GM18526 (cell line): ENCODE results near the gene PROS1.

Source experiments
- POLR2A ChIP-seq: IDR thresholded peaks from 3 replicates; pipeline ENCODE4 v1.6.1; 2011; ENCODE audit not compliant: insufficient read length; ENCODE audit errors: extremely low read depth

PROS1 gene

DNA sequence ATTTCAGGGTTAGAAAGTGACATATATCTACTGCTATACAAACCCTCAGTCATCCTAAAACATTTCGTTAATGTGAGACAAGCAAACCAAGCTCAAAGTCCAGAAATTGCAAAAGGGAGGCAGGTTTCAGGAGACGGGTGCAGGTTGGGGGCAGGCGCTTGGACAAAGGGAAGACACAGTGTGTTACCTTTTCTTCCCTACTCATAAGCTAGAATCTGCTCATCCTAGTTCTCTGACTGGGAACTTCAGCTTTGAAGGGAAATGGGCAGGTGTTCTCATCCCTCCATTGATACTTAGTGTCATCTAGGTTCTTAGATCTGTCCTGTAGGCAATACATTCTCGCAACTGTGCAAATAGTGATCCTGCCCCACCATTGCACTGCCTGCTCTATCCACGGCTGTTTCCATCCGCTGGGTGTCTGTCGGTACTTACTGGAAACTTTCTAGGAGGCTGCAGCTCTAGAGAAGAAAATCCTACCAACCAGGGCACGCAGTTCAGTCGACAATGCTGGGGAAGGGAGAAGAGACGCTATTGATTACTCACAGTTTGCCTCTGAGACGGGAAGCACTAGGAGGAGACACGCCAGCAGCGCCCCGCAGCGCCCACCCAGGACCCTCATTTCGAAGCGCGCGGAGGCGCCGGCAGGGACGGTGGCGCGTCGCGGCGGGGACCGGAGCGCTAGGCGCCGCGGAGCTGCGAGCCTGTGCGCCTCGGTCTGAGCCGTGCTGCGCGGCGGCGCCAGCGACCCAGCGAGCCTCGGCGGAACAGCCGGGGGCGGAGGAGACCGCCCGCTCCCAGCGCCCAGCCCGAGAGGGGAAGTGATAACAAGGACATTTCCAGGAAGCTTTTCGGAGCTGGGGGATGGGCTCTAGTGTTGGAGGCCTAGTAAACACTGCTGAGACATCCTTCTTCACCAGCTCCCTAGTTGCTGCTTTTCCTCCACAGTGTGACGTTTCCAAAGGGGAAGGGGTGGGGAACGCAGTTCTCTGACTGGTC lies at the start of gene PROS1:
Gene PROS1 (minus strand): TSS at position 766 of the 996 bp plus-strand sequence. CDS start 147 bp downstream, at position 619.
- TF ChIP-seq POLR2A: no peak

DNA sequence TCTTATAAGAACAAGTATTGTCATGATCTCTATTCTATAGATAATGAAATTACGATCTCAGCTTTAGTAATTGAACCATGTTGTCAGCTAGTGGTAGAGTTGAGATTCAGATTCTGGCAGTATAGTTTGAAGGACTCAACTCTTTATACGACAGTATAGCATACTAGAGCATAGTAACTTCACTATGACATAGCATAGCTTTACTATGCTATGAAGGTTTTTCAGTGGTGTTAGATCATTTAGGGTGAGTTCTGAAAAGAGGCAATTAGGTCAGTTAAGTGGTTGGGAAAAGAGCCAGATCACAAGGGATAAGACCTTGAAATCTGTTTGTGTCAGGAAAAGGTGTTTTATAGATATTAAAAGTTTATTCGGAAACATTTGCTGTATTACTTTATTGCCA lies 46.6 kb upstream of the PROS1 start:
- no peak for TF ChIP-seq POLR2A

DNA sequence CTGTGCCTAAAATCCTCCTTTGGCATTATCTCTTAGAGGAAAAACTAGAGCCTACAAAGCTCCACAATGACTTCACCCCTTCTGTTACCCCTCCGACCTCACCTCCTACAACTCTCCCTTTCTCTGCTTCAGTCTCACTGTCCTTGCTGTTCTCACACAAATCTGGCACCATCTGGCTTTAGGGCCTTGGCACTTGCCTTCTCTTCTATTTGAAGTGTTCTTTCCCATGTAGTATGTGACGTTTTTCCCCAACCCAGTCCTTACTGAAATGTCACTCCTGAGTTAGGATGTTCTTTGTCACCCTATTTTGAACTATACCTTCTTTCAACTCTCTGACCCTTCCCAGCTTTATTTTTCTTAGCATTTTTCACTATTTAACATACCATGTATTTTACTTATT lies 46.0 kb upstream of the PROS1 start:
- TF ChIP-seq POLR2A: no peak

DNA sequence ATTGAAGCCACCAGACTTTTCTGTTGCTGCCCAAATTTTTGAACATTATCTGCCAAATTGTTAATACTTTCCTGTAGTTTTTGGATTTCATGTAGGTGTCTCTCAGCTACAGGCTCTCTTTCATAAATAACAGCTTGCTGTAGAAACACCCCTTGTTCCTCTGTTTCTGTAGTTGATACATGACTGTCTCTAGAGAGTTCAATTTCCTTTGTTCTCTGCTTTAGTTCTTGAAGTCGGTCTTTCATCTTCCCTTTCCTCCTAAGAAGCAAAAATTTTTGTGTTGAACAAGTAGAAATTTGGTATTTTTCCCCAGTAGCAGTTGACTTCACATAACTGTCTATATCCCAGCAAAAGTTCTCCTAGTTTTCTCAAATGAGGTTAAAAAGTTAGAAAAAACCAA lies 41.3 kb upstream of the PROS1 start:
- no peak for TF ChIP-seq POLR2A

DNA sequence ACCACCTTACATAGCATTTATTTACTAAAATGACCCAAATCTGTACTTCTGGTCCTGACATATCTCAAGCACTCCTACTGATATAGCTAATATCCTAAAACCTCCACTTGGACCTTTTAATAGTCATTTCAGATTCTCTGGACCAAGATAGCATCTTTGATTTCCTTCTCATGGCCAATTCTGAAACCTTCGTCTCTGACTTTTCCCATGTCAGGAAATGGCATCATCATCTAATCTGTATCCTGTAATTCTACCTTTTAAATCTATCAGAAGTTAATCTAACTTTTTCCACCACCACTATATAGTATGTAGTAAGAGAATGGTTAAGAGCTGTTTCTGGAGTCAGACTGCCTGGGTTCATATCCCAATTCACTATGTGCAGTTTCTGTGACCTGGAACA lies 38.5 kb upstream of the PROS1 start:
- no peak for TF ChIP-seq POLR2A

DNA sequence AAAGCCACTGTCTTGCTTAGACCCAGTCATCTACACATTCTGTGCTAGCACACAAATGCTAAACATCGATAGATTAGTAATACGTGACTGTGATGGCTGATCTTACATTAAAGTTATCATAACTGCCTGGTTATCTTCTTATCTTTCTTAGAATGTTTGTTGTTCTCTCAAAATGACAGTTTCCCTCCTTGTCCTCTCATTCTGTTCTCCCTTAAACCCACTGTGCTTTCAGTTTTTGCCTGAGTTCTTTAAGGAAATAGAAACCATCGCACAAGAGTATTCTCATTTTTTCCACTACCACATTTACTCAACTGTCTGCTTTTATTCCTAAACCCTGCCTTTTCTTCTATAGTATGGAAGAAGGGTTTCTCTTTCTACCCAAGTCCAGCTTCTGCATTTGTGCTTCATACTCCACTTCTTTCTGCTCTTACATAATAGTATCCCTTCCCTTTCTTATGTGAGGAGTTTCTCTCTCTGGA lies 37.6 kb upstream of the PROS1 start:
- no peak for TF ChIP-seq POLR2A

DNA sequence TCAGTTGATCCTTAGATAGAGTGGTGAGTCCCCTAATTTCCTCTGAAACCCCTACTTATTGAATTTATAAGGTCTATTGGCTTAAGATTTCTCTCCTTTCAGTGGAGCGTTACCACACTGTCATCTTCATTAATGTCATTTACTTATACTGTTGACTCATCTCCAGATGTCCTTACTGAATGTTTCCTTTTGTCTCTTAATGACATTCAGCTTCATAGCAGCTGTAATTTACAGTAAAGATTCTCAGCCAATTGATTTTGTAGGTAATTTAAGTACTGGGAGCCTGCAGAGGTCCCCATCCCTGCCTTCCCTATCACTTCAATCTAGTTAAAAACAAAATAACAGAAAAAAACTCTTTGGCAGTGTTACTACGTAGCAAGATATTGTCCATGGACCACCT lies 35.9 kb upstream of the PROS1 start:
- TF ChIP-seq POLR2A: no peak

DNA sequence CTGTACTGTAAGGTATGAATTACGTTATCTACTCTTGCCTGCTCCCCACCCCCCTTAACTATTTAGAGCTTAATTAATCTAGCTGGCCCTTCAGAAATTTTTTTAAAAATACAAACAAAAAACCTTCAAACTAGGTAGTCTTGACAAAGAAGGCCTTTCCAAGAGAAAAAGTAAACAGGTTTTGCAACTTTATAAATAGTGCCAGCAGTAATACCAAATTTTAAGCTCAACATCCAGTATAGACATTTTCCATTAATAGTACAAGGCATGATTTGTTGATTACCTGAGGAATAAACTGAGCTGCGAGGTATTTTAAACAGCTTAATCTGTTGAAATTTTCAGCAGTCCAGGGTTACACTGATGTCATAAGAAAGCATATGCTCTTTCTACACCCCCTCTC lies 34.6 kb upstream of the PROS1 start:
- no peak for TF ChIP-seq POLR2A

DNA sequence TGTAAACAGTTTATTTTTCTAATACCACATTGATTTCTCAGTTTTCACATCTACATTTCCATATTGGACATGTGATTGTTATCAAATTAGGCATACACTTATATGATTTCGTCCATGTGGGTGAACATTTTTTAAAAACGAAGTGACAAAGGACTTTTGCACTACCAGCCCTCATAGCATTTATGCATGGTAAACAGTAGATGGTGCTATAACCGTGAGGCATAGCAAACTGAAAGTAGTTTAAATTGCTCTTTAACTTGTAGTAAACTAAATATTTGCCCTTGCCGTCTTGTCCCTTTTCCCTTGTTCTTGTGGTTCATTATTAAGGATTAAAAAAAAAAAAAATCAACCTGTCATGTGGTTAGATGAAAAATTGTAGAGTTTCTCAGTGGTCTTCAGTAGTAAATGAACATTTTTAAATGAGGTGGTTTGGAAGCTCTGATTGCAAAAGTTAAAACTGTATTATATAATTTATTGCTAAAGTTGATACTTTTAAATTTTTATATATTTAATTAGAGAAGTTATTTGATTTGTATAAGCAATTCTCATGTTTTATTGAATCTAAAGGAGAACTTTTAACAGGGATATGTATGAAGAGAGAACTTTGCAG lies 30.7 kb upstream of the PROS1 start:
- TF ChIP-seq POLR2A: no peak

DNA sequence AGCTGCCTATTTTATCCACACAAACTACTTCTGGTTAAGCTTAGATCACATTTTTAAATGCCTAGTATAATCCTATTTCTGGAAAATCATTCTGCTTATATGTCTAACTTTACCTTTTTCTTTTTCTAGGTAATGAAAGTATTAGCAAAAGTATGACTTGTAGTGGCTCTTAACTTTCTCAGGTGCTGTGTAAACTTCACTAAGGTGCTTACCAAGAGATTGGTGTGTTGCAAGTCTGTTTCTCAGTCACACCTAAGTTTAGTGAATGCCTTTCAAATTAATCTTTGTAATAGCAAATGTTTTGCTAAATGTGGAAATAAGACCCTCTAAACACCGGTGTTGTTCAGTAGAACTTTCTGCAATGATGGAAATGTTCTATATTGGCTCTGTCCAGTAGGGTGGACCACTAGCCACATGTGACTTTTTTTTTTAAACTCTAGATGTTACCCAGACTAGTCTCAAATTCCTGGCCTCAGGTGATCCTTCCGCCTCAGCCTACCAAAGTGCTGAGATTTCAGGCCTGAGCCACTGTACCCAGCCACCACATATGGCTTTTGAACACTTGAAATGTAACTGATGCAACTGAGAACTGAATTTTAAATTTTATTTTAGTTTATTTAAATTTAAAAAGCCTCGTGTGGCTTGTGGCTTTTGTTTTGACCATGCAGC lies 28.3 kb upstream of the PROS1 start:
- TF ChIP-seq POLR2A: no peak

DNA sequence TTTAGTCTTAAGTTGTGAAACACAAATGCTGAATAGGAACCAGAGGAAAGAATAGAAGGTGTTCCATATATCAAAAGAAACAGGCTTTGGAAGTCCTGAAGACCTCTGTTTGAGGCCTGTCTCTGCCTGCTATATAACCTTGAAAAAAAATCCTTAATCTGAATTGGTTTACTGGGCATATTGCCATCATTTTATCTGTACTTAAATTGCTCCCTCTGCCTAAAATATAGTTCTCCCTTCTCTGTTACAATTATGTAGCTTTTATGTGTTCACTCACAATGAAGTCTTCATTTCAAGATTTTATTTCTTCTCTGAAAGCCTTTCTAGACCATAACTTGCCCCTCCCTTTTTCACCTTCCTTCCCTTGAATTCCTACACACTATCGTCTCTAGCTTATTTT lies 27.5 kb upstream of the PROS1 start:
- TF ChIP-seq POLR2A: no peak

DNA sequence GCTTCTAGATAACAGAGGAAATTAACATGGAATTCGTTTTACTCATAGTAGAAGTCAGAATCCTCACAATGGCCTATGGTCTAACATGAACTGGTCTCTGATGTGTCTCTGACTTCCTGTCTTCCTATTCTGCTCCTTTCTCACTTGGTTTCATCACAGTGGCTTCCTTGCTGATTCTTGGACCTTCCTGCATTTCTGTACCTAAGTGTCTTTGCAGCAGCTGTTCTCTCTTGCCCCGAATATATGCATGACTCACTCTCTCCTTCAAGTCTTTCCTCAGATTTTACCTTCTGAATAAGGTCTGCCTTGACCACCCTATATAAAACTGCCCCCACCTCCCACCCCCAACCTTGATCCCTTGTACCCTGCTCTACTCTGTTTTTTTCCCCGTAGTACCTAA lies 20.4 kb upstream of the PROS1 start:
- TF ChIP-seq POLR2A: no peak

DNA sequence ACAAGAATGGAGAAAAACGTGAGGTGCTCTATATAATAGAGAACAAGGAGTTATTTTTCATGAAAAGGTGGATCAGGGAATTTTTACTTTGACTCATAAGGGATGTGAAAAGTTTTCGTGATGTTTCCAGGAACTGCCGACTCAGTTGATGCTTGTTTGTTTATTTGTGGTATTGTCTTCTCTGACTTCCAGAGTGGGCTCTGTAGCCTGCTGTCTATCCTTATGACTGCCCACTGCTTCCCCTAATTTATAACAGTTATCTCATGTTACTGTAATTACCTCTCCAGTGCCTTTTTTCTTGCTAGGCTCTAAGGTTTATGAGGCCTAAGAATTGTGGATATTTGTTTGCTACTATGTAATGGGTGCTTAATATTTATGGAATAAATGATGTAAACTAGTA lies 18.5 kb upstream of the PROS1 start:
- no peak for TF ChIP-seq POLR2A

DNA sequence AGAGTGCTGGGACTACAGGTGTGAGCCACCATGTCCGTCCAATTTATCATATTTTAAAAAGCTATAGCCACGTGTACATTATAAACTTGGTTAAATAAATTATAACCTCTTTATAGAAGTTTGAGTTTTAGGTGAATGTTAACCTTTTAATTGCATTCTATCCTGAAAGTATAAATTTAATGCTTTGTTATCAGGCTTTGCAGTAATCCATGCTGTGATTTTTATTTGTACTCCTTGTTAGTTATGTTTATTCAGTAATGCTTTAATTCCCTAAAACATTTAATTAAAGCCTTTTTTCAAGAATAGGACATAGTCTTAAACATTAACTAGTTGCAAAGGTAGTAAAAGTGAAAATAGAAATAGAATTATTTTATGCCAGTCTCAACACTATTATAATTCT lies 17.9 kb upstream of the PROS1 start:
- no peak for TF ChIP-seq POLR2A

DNA sequence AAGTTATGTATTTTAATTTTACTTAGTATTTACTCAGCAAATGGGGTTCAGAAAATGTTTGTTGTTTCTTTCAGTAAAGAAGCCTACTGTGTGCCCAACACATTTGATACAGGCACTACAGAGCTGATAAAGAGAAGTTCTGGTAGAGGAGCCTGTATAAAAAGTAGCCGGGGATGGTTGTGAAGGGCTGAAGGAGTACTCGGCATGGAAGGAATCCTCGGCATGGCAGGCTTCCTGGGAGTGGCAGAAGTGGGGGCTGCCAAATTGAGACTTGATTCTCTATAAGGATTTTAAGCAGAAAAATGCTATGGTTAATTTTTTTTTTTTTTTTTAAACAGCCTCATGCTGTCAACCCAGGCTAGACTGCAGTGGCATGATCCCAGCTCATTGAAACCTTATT lies 15.5 kb upstream of the PROS1 start:
- no peak for TF ChIP-seq POLR2A

DNA sequence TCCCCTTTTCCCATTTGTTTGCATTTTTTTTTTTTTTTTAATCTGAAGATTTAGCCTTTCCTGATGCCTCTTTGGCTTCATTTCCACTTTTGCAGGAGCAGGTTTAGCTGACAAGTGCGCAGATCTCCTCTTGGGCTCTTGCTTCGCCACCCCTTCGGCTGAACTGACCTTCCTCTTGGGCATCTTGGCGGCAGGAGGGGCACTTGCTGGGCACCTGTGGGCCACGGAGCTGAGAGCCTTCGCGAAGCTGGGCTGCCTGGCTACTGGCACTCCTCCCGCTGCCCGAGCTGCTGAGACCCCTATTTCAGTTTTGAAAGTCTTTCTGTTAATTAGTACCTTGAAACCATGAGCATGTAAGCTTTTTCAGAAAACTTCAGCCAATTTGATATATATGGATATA lies 15.1 kb upstream of the PROS1 start:
- TF ChIP-seq POLR2A: no peak

DNA sequence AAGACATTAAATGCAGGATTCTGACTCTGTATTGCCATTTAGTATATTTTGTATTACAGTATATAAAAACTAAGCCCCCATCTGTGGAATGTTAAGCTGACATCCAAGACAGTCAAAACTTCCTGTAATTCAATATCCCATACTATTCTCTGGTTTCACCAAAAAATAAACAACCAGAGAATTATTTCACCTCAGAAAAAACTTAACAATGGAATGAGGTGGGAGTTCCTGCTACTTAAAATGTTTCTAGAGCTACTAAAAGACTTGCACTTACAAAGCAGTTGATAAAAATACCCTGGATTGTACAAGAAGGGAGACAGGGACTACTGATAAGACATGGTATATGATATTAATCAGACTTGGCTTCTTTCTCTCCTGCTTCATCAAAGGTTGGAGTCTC lies 14.6 kb upstream of the PROS1 start:
- TF ChIP-seq POLR2A: no peak

DNA sequence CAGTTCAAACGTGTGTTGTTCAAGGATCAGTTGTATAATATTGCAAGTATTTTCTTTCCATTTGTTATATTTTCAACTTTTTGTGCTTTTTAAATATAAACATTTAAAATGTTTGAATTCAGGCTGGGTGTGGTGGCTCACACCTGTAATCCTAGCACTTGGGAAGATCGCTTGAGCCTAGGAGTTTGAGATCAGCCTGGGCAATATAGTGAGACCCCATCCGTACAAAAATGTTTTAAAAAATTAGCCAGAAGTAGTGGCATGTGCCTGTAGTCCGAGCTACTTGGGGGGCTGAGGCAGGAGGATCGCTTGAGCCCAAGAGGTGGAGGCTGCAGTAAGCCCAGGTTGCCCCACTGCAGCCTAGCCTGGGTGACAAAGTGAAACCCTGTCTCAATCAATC lies 10.9 kb upstream of the PROS1 start:
- no peak for TF ChIP-seq POLR2A
